Upper lobe of right lung (tissue), 1 donor: ENCODE data around the gene ABCC10. TPM values are rescaled to one million over a fixed set of nuclear protein-coding genes. Genes with fewer than 3 reads are reported as not detected.
"Not testable (repeated sequence)": the region's sequence is repeated elsewhere in the genome, so short reads cannot be mapped to it uniquely, and the experiment has no call there.

Source experiments
- ATAC-seq: fragments of 200-7000 bp; cut with Tn5 transposase; one replicate; pipeline ENCODE4 v1.9.1; 2020; ENCODE audit warnings: mild to moderate bottlenecking, moderate library complexity
- DNase-seq: peaks from one replicate; pipeline ENCODE4 v3.0.0-alpha.2; 2020
- H3K27ac ChIP-seq: fragments of 200-600 bp; one replicate; pipeline ENCODE4 v1.8.0; 2022
- H3K27me3 ChIP-seq: fragments of 200-600 bp; one replicate; pipeline ENCODE4 v1.8.0; 2022; ENCODE audit warnings: mild to moderate bottlenecking
- H3K36me3 ChIP-seq: fragments of 200-600 bp; one replicate; pipeline ENCODE4 v1.8.0; 2022
- H3K4me1 ChIP-seq: fragments of 200-600 bp; one replicate; pipeline ENCODE4 v1.8.0; 2022
- H3K4me3 ChIP-seq: fragments of 200-600 bp; one replicate; pipeline ENCODE4 v1.8.0; 2022; ENCODE audit warnings: mild to moderate bottlenecking
- H3K9me3 ChIP-seq: fragments of 200-600 bp; one replicate; pipeline ENCODE4 v1.8.0; 2022
- CTCF ChIP-seq: fragments of 200-600 bp; IDR thresholded peaks from one replicate; pipeline ENCODE4 v1.8.0; 2022; ENCODE audit warnings: antibody characterized with exemption
- intact Hi-C: fragments of 100-400 bp; cut with DNase I; formaldehyde crosslinking; loops from one replicate; pipeline ENCODE4 v1.11.0; 2022
- microRNA-seq: library from miRNA; unstranded; fragments of <30 nt; microRNA quantifications from one replicate; pipeline ENCODE4 v1.2.0, GENCODE V29; 2020; ENCODE audit warnings: borderline microRNAs expressed
- total RNA-seq: library from RNA; stranded (reverse); fragmentation: NEBNext Ultra II Directional; extraction: Animal tissue kit (Norgen Biotek cat#: 25700); gene quantifications from one replicate; pipeline ENCODE4 v1.2.1, GENCODE V29; 2021
- donor health status: DM: no; HTN: yes; CAD: no; lungs with severe emphysema.

Gene ABCC10
- total RNA-seq, 1 donor from 2014 or later: 30.0 TPM

GRCh38 chr6:43496370-43497128 lies 69.2 kb downstream of the ABCC10 start:
- peak; percentile 33 for TF ChIP-seq CTCF
- Histone ChIP-seq H3K4me1 (peaks cover 25% of the 10 kb centered on the region), H3K36me3 (peaks cover 40% of the 10 kb centered on the region), H3K27me3 (no peaks in the 10 kb centered on the region), H3K27ac (no peak overlapping the region), H3K4me3 (no peak overlapping the region), H3K9me3 (no peaks in the 10 kb centered on the region)
- ATAC-seq (peak; percentile 35), DNase-seq (no peak)
- intact Hi-C loops: no loop called here

DNA sequence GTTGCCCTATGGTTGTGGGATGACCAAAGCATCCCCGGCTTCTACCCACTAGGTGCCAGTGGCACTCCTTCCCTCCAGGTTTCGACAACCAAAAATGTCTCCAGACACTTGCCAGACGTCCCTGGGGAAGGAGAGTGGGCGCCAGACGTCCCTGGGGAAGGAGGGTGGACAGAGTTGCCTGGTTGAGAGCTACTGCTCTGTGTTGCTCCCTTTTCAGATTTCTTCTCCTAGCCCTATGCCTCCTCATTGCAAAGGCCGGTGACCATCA lies 69.7 kb downstream of the ABCC10 start:
- Histone ChIP-seq H3K4me3 (no peak overlapping the region), H3K27me3 (no peaks in the 10 kb centered on the region), H3K4me1 (peaks cover 20% of the 10 kb centered on the region), H3K36me3 (peaks cover 41% of the 10 kb centered on the region), H3K9me3 (no peaks in the 10 kb centered on the region), H3K27ac (no peak overlapping the region)
- ATAC-seq (no peak), DNase-seq (no peak)
- intact Hi-C loops: no loop called here
- no peak for TF ChIP-seq CTCF

GRCh38 chr6:43497689-43498088 lies 70.3 kb downstream of the ABCC10 start:
- ATAC-seq: no peak
- H3K36me3 ChIP-seq: peaks cover 46% of the 10 kb centered on the region
- TF ChIP-seq CTCF: no peak
- H3K27ac ChIP-seq: no peak overlapping the region
- H3K4me1 ChIP-seq: peaks cover 14% of the 10 kb centered on the region
- no peak overlapping the region for H3K4me3 ChIP-seq
- no peaks in the 10 kb centered on the region for H3K9me3 ChIP-seq
- H3K27me3 ChIP-seq: no peaks in the 10 kb centered on the region
- intact Hi-C loops: no loop called here
- DNase-seq: no peak

DNA sequence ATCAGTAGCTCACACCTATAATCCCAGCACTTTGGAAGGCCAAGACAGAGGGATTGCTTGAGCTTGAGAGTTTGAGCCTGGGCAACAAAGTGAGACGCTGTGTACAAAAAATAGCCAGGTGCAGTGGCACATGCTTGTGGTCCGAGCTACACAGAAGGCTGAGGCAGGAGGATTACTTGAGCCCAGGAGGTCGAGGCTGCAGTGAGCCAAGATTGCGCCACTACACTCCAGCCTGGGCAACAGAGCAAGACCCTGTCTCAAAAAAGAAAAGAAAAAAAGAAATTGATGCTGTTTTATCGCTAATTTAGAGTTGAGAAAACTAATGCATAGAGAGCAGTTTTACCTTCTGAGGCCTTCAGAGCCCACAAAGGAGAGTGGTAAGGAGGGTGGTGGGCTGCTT lies 71.0 kb downstream of the ABCC10 start:
- H3K27me3 ChIP-seq, intact Hi-C loops, ATAC-seq, DNase-seq, H3K4me1 ChIP-seq, H3K4me3 ChIP-seq, H3K9me3 ChIP-seq: not testable (repeated sequence)
- peaks cover 52% of the 10 kb centered on the region for H3K36me3 ChIP-seq
- H3K27ac ChIP-seq: peak overlapping the region; percentile 37

GRCh38 chr6:43499028-43499815 lies 71.9 kb downstream of the ABCC10 start:
- TF ChIP-seq CTCF: no peak
- intact Hi-C loops: no loop called here
- peaks cover 62% of the 10 kb centered on the region for H3K36me3 ChIP-seq
- H3K27ac ChIP-seq: peak overlapping the region; percentile 37
- peaks cover 10% of the 10 kb centered on the region for H3K4me1 ChIP-seq
- H3K4me3 ChIP-seq: no peak overlapping the region
- H3K27me3 ChIP-seq: no peaks in the 10 kb centered on the region
- ATAC-seq: no peak
- no peak for DNase-seq
- H3K9me3 ChIP-seq: no peaks in the 10 kb centered on the region

Small RNAs within 50 kb of the gene (microRNA-seq; reads per million reads assigned to microRNA genes)
- gene MIR6780B: not detected

Other genes starting within 250 kb of the ABCC10 start
- gene CUL9, start 245.3 kb upstream of the ABCC10 start, total RNA-seq: 37.4 TPM
- gene DNPH1, start 198.1 kb upstream of the ABCC10 start, total RNA-seq: 27.6 TPM
- 0.17 TPM for gene TTBK1, start 184.1 kb upstream of the ABCC10 start, total RNA-seq
- gene SLC22A7, start 129.3 kb upstream of the ABCC10 start, total RNA-seq: not detected
- 0.90 TPM for gene CRIP3, start 118.7 kb upstream of the ABCC10 start, total RNA-seq
- 16.4 TPM for gene ZNF318, start 57.9 kb upstream of the ABCC10 start, total RNA-seq
- 0.23 TPM for gene DLK2, start 28.0 kb downstream of the ABCC10 start, total RNA-seq
- gene TJAP1, start 50.0 kb downstream of the ABCC10 start, total RNA-seq: 31.2 TPM
- 0.55 TPM for gene LRRC73, start 82.8 kb downstream of the ABCC10 start, total RNA-seq
- 100 TPM for gene YIPF3, start 89.4 kb downstream of the ABCC10 start, total RNA-seq
- 28.5 TPM for gene POLR1C, start 89.5 kb downstream of the ABCC10 start, total RNA-seq
- gene XPO5, start 148.5 kb downstream of the ABCC10 start, total RNA-seq: 36.9 TPM
- 21.4 TPM for gene POLH, start 148.6 kb downstream of the ABCC10 start, total RNA-seq
- gene GTPBP2, start 201.7 kb downstream of the ABCC10 start, total RNA-seq: 85.7 TPM
- gene MAD2L1BP, start 208.3 kb downstream of the ABCC10 start, total RNA-seq: 18.5 TPM
- 0.20 TPM for gene RSPH9, start 217.5 kb downstream of the ABCC10 start, total RNA-seq